Peyer's patch (tissue), 4 donors: Measurements from ENCODE around the gene ZCCHC13. TPM values are rescaled to one million over a fixed set of nuclear protein-coding genes. Genes with fewer than 3 reads are reported as not detected.
A peak's percentile ranks its signal among the peaks of the same experiment; 100 is the strongest.
"Not testable (repeated sequence)": the region's sequence is repeated elsewhere in the genome, so short reads cannot be mapped to it uniquely, and the experiment has no call there.

Experiments
- DNase-seq, 3 donors: peaks; one replicate each; pipeline ENCODE4 v3.0.0-alpha.2; 2017 to 2019
- H3K27ac ChIP-seq, 4 donors: fragments of 200-600 bp; sonication (generic); one replicate each; pipeline ENCODE4 v1.5.1; 2016 to 2019
- H3K27me3 ChIP-seq, 2 donors: fragments of 200-600 bp; sonication (generic); one replicate each; pipeline ENCODE4 v1.5.1; 2019
- H3K36me3 ChIP-seq, 3 donors: fragments of 200-600 bp; sonication (generic); one replicate each; pipeline ENCODE4 v1.5.1; 2016 to 2019
- H3K4me1 ChIP-seq, 4 donors: fragments of 200-600 bp; sonication (generic); one replicate each; pipeline ENCODE4 v1.5.1; 2016 to 2019
- H3K4me3 ChIP-seq, 4 donors: fragments of 200-600 bp; sonication (generic); 1 replicate in 3 of 4; 2 replicates in 1 of 4; pipeline ENCODE4 v1.5.1; 2016 to 2019; ENCODE audit warnings: mild to moderate bottlenecking in 1 of 4
- H3K9me3 ChIP-seq, 4 donors: fragments of 200-600 bp; sonication (generic); one replicate each; pipeline ENCODE4 v1.5.1; 2016 to 2019; ENCODE audit warnings: mild to moderate bottlenecking in 1 of 4
- CTCF ChIP-seq, 6 experiments: fragments of 450-650 bp in 4 of 6; fragments of 200-600 bp in 2 of 6; sonication (generic) in 1 of 6; IDR thresholded peaks; one replicate each; pipeline ENCODE4 v1.5.1; 2017 to 2019; ENCODE audit warnings: antibody characterized with exemption in 6 of 6, mild to moderate bottlenecking in 3 of 6, moderate library complexity in 1 of 6
- POLR2A ChIP-seq, 2 donors: fragments of 450-650 bp; IDR thresholded peaks; one replicate each; pipeline ENCODE4 v1.5.1; 2017; ENCODE audit warnings: antibody characterized with exemption in 2 of 2, mild to moderate bottlenecking in 2 of 2, moderate library complexity in 2 of 2
- total RNA-seq, 4 donors: library from RNA; depleted of rRNA; stranded (reverse); fragments of >200 nt; gene quantifications; one replicate each; pipeline ENCODE4 v1.1.0, GENCODE V29; 2016

ZCCHC13 gene
- total RNA-seq, 4 donors from 2014 or later: not detected

- Histone ChIP-seq H3K36me3 (no peaks in the 10 kb centered on the region), H3K27me3 (no peaks in the 10 kb centered on the region), H3K9me3 (no peaks in the 10 kb centered on the region), H3K4me3 (no peak overlapping the region), H3K4me1 (no peaks in the 10 kb centered on the region), H3K27ac (no peak overlapping the region)
- DNase-seq: no peak
- TF ChIP-seq POLR2A (IDR thresholded peaks at IDR 0.05) (no peak), CTCF (IDR thresholded peaks at IDR 0.05) (no peak)
Observed at GRCh38 chrX:74295101-74295500, 8.9 kb upstream of the ZCCHC13 start.

DNA sequence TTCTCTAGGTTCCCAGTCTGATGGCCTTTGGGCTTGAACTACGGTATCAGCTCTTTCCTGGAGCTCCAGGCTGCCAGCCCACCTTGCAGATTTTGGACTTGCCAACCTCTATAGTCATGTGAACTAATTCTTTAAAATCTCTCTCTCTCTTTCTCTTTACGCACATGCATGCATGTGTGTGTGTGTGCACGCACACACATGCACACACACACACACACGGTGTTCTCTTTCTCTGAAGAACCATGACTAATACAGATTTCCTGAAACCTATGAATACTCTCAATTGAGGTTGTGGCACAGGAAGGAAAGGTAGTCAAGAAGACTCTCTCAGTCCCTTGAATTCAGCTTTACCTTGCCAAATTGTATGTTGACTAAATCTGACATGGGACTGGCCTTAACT lies 6.2 kb upstream of the ZCCHC13 start:
- TF ChIP-seq CTCF (IDR thresholded peaks at IDR 0.05) (no peak), POLR2A (IDR thresholded peaks at IDR 0.05) (no peak)
- no peaks in the 10 kb centered on the region for H3K27me3 ChIP-seq

DNA sequence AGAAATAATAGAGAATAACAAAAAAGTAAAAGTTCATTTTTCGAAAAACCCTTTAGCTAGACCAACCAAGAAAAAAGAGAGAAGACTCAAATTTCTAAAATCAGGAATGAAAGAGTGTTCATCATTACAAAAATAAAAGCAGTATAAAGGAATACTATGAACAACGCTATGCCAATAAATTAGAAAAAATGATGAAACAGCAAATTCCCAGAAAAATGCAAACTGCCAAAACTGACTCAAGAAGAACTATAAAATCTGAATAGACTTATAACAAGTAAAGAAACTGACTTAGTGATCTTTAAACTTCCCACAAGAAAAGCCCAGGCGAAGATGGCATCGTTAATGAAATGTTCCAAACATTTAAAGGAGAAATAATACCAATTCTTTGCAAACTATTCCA lies 3.1 kb upstream of the ZCCHC13 start:
- Histone ChIP-seq H3K27me3 (no peaks in the 10 kb centered on the region), H3K27ac (no peak overlapping the region), H3K4me1 (no peaks in the 10 kb centered on the region), H3K4me3 (no peak overlapping the region), H3K9me3 (no peaks in the 10 kb centered on the region), H3K36me3 (no peaks in the 10 kb centered on the region)
- TF ChIP-seq POLR2A (IDR thresholded peaks at IDR 0.05) (no peak), CTCF (IDR thresholded peaks at IDR 0.05) (no peak)
- DNase-seq: no peak

More for the DNA sequence above, 6.2 kb upstream of the ZCCHC13 start:
- H3K27ac ChIP-seq: no peak overlapping the region
- no peak overlapping the region for H3K4me3 ChIP-seq
- no peak for DNase-seq
- no peaks in the 10 kb centered on the region for H3K36me3 ChIP-seq
- H3K4me1 ChIP-seq: no peaks in the 10 kb centered on the region
- H3K9me3 ChIP-seq: no peaks in the 10 kb centered on the region

DNA sequence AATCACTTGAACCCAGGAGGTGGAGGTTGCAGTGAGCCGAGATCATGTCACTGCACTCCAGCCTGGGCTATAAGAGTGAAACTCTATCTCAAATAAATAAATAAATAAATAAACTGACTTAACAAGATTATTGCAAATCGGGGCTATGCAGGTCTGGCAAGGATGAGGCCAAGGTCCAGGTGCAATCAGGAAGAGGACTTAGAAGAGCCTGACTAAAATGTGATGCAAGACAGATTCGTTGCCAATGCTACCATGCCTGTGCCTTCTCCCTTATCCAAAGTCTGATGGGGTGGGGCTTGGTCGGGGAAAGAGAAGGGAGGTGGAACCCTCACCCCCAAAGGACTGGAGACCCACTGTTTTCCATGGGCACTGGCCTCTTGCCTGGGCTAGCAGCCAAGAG lies 14.7 kb downstream of the ZCCHC13 start:
- Histone ChIP-seq H3K4me1 (no peaks in the 10 kb centered on the region), H3K27me3 (no peaks in the 10 kb centered on the region), H3K4me3 (no peak overlapping the region), H3K36me3 (no peaks in the 10 kb centered on the region), H3K27ac (no peak overlapping the region), H3K9me3 (no peaks in the 10 kb centered on the region)
- peak in 1 of 3 donors; percentile 65 for DNase-seq
- no peak for TF ChIP-seq CTCF (IDR thresholded peaks at IDR 0.05)
- TF ChIP-seq POLR2A (IDR thresholded peaks at IDR 0.05): no peak

DNA sequence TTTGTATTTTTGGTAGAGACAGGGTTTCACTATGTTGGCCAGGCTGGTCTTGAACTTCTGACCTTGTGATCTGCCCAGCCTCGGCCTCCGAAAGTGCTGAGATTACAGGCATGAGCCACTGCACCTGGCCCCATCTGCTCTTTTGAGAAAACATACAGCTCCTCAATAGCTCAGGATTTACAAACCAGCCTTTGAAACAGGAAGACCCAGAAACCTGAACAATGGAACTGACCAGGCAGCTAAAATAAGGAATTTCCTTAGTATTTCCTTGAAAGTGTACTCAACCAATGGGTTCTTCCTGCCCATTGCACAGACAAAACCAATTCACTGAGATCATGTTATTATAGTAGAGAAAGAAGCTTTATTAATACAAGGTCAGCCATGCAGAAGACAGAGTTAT lies 15.3 kb downstream of the ZCCHC13 start:
- not testable (repeated sequence) for H3K9me3 ChIP-seq, H3K36me3 ChIP-seq, DNase-seq, H3K27ac ChIP-seq, H3K4me3 ChIP-seq, H3K4me1 ChIP-seq, H3K27me3 ChIP-seq

GRCh38 chrX:74321191-74321590 lies 17.2 kb downstream of the ZCCHC13 start:
- no peak overlapping the region for H3K27ac ChIP-seq
- no peaks in the 10 kb centered on the region for H3K27me3 ChIP-seq
- no peak overlapping the region for H3K4me3 ChIP-seq
- TF ChIP-seq POLR2A (IDR thresholded peaks at IDR 0.05): no peak
- TF ChIP-seq CTCF (IDR thresholded peaks at IDR 0.05): no peak
- DNase-seq: no peak
- H3K36me3 ChIP-seq: no peaks in the 10 kb centered on the region
- H3K4me1 ChIP-seq: no peaks in the 10 kb centered on the region
- H3K9me3 ChIP-seq: no peaks in the 10 kb centered on the region
